Measurements from ENCODE around the gene ARL3.
"Not testable (repeated sequence)": the region's sequence is repeated elsewhere in the genome, so short reads cannot be mapped to it uniquely, and the experiment has no call there.

ARL3 gene

DNA sequence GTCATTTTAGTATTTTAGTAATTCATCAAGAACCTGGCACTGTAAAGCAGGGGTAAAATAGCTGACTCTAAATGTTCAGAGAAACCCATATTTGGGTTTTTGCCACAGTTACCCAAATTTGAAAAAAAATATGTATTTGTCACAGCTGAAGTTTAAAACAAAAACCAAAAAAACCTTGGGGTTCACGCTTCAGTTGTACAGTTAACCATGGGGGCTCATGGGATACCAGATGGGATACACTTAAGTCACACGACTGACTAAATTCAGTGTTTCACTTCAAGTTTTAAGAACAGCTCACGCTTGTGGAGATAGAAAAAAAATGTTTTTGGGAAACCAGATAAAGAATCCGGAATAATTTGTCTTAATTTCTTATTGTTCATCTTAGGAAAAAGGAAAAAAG lies 2.1 kb downstream of the ARL3 start:
- no peak for FAIRE-seq
- DNase-seq (ENCODE audit: insufficient read length, low spot score), result no peak
- TF ChIP-seq SPI1 (IDR thresholded peaks at IDR 0.05; ENCODE audit: low read depth, low read length) (0 out of 2 replicates have a peak, but pooled peaks have one; percentile 10), TAF1 (IDR thresholded peaks at IDR 0.05; ENCODE audit: low read depth, low read length) (no peak), POLR2A (IDR thresholded peaks at IDR 0.05; ENCODE audit: low read depth, low read length) (no peak)

- TF ChIP-seq POU2F2 (IDR thresholded peaks at IDR 0.05; ENCODE audit: low read depth, low read length) (no peak), POLR2A (IDR thresholded peaks at IDR 0.05; ENCODE audit: low read depth, low read length) (no peak), SPI1 (IDR thresholded peaks at IDR 0.05; ENCODE audit: low read depth, low read length) (no peak), TAF1 (IDR thresholded peaks at IDR 0.05; ENCODE audit: low read depth, low read length) (no peak), PAX5 (IDR thresholded peaks at IDR 0.05; ENCODE audit: insufficient read depth, low read length, severe bottlenecking) (no peak), POLR2AphosphoS5 (IDR thresholded peaks at IDR 0.05; ENCODE audit: low read depth, low read length) (no peak)
- no peak for FAIRE-seq
- no peak for DNase-seq (ENCODE audit: insufficient read length, low spot score)
Observed at GRCh38 chr10:102710609-102711008, 3.6 kb downstream of the ARL3 start.

DNA sequence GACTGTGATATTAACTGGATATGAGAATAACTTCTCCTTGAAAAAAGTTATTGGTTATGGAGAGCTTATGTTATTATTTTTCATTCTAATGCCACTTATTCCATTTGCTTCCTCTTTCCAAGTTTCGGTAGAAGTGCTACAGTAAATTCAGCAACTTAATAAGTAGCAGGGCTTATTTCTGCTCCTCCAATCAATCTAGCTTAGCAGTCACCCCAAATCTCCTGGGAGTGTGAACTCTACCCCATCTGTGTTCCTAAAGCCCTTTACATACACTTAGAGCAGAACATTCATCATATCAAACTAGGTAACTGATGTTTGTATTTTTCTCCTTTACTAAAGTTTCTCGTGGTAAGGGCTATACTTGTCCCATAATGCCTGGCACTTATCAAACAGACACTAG lies 8.7 kb downstream of the ARL3 start:
- no peak for TF ChIP-seq POLR2A (IDR thresholded peaks at IDR 0.05; ENCODE audit: low read depth, low read length)
- TF ChIP-seq POLR2AphosphoS5 (IDR thresholded peaks at IDR 0.05; ENCODE audit: low read depth, low read length), result no peak
- no peak for TF ChIP-seq TAF1 (IDR thresholded peaks at IDR 0.05; ENCODE audit: low read depth, low read length)
- TF ChIP-seq POU2F2 (IDR thresholded peaks at IDR 0.05; ENCODE audit: low read depth, low read length), result no peak
- TF ChIP-seq PAX5 (IDR thresholded peaks at IDR 0.05; ENCODE audit: insufficient read depth, low read length, severe bottlenecking), result no peak
- TF ChIP-seq SPI1 (IDR thresholded peaks at IDR 0.05; ENCODE audit: low read depth, low read length), result no peak
- FAIRE-seq (no peak), DNase-seq (ENCODE audit: insufficient read length, low spot score) (no peak)

- DNase-seq (ENCODE audit: insufficient read length, low spot score) (no peak), FAIRE-seq (peak; percentile 20)
- TF ChIP-seq POLR2A (IDR thresholded peaks at IDR 0.05; ENCODE audit: low read depth, low read length) (no peak), POU2F2 (IDR thresholded peaks at IDR 0.05; ENCODE audit: low read depth, low read length) (no peak), POLR2AphosphoS5 (IDR thresholded peaks at IDR 0.05; ENCODE audit: low read depth, low read length) (no peak), PAX5 (IDR thresholded peaks at IDR 0.05; ENCODE audit: insufficient read depth, low read length, severe bottlenecking) (no peak), TAF1 (IDR thresholded peaks at IDR 0.05; ENCODE audit: low read depth, low read length) (no peak), SPI1 (IDR thresholded peaks at IDR 0.05; ENCODE audit: low read depth, low read length) (no peak)
Observed at GRCh38 chr10:102704915-102705314, 9.3 kb downstream of the ARL3 start.

GRCh38 chr10:102702742-102703141 lies 11.5 kb downstream of the ARL3 start:
- FAIRE-seq, result no peak
- TF ChIP-seq SPI1 (IDR thresholded peaks at IDR 0.05; ENCODE audit: low read depth, low read length) (no peak), TAF1 (IDR thresholded peaks at IDR 0.05; ENCODE audit: low read depth, low read length) (no peak), POLR2A (IDR thresholded peaks at IDR 0.05; ENCODE audit: low read depth, low read length) (no peak), POU2F2 (IDR thresholded peaks at IDR 0.05; ENCODE audit: low read depth, low read length) (no peak), POLR2AphosphoS5 (IDR thresholded peaks at IDR 0.05; ENCODE audit: low read depth, low read length) (no peak), PAX5 (IDR thresholded peaks at IDR 0.05; ENCODE audit: insufficient read depth, low read length, severe bottlenecking) (no peak)
- DNase-seq (ENCODE audit: insufficient read length, low spot score), result no peak

DNA sequence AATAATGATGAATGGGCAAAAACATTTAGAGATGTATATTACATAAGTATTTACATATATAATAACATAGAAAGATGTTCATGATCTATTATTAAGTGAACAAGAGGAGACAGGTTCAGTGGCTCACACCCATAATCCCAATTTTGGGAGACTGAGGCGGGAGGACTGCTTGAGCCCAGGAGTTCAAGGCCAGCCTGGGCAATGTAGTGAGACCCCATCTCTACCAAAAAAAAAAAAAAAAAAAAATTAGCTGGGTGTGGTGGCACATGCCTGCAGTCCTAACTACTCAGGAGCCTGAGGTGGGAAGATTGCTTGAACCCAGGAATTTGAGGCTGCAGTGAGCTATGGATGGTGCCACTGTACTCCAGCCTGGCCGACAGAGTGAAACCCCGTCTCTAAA lies 12.4 kb downstream of the ARL3 start:
- DNase-seq (ENCODE audit: insufficient read length, low spot score) (no peak), FAIRE-seq (no peak)
- TF ChIP-seq POU2F2 (IDR thresholded peaks at IDR 0.05; ENCODE audit: low read depth, low read length) (no peak), TAF1 (IDR thresholded peaks at IDR 0.05; ENCODE audit: low read depth, low read length) (no peak), POLR2AphosphoS5 (IDR thresholded peaks at IDR 0.05; ENCODE audit: low read depth, low read length) (no peak), PAX5 (IDR thresholded peaks at IDR 0.05; ENCODE audit: insufficient read depth, low read length, severe bottlenecking) (no peak), SPI1 (IDR thresholded peaks at IDR 0.05; ENCODE audit: low read depth, low read length) (no peak), POLR2A (IDR thresholded peaks at IDR 0.05; ENCODE audit: low read depth, low read length) (no peak)

- FAIRE-seq (no peak), DNase-seq (ENCODE audit: insufficient read length, low spot score) (no peak)
- no peak for TF ChIP-seq PAX5 (IDR thresholded peaks at IDR 0.05; ENCODE audit: insufficient read depth, low read length, severe bottlenecking)
- 0 out of 2 replicates have a peak, but pooled peaks have one; percentile 53 for TF ChIP-seq SPI1 (IDR thresholded peaks at IDR 0.05; ENCODE audit: low read depth, low read length)
Observed at GRCh38 chr10:102701272-102701671, 12.9 kb downstream of the ARL3 start.

DNA sequence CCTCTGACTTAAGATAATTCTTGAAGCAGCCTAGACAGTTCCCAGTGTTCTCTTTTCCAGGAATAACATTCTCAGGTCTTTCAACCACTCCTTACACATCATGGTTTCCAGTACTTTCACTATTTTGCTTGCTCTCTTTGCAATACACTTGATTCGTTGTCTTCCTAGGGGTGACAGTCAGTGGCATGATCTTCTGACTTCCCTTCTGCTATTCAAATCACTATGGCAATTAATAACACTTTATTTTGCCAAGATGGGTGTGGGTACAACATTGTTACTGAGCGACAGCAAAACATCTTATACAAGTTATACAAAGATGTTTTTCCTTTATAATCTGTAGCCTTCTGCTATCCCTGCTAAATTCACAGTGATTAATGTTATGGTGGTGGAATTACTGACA lies 15.3 kb downstream of the ARL3 start:
- FAIRE-seq, result no peak
- TF ChIP-seq POU2F2 (IDR thresholded peaks at IDR 0.05; ENCODE audit: low read depth, low read length) (no peak), POLR2A (IDR thresholded peaks at IDR 0.05; ENCODE audit: low read depth, low read length) (no peak), SPI1 (IDR thresholded peaks at IDR 0.05; ENCODE audit: low read depth, low read length) (no peak), TAF1 (IDR thresholded peaks at IDR 0.05; ENCODE audit: low read depth, low read length) (no peak), POLR2AphosphoS5 (IDR thresholded peaks at IDR 0.05; ENCODE audit: low read depth, low read length) (no peak), PAX5 (IDR thresholded peaks at IDR 0.05; ENCODE audit: insufficient read depth, low read length, severe bottlenecking) (no peak)

DNA sequence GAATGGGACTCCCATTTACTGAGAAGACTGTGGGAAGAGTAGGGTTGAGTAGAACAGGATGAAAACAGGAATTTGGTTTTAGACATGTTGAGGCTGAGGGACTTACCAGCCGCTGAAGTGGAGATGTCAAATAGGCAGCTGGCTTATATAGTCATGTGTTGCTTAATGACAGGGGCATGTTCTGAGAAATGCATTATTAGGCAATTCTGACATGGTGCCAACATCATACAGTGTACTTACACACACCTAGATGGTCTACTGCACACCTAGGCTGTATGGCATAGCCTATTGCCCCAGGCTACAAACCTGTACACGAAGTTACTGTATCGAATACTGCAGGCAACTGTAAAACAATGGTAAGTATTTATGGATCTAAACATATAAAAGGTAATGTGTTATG lies 17.5 kb downstream of the ARL3 start:
- TF ChIP-seq POLR2A (IDR thresholded peaks at IDR 0.05; ENCODE audit: low read depth, low read length) (no peak), PAX5 (IDR thresholded peaks at IDR 0.05; ENCODE audit: insufficient read depth, low read length, severe bottlenecking) (no peak), POU2F2 (IDR thresholded peaks at IDR 0.05; ENCODE audit: low read depth, low read length) (no peak), POLR2AphosphoS5 (IDR thresholded peaks at IDR 0.05; ENCODE audit: low read depth, low read length) (no peak), TAF1 (IDR thresholded peaks at IDR 0.05; ENCODE audit: low read depth, low read length) (no peak), SPI1 (IDR thresholded peaks at IDR 0.05; ENCODE audit: low read depth, low read length) (no peak)
- FAIRE-seq, result peak; percentile 57
- no peak for DNase-seq (ENCODE audit: insufficient read length, low spot score)

More for the DNA sequence above, 15.3 kb downstream of the ARL3 start:
- DNase-seq (ENCODE audit: insufficient read length, low spot score), result no peak

- not testable (repeated sequence) for FAIRE-seq; DNase-seq (ENCODE audit: insufficient read length, low spot score)
Observed at GRCh38 chr10:102695401-102695800, 18.8 kb downstream of the ARL3 start.
